Esophagus squamous epithelium (tissue), 4 donors: ENCODE data around the gene UPP2.

Experiments used
- CTCF ChIP-seq, 6 experiments: fragments of 450-650 bp in 4 of 6; fragments of 200-600 bp in 2 of 6; sonication (generic) in 2 of 6; IDR thresholded peaks; one replicate each; pipeline ENCODE4 v1.5.1; 2016 to 2019; ENCODE audit warnings: antibody characterized with exemption in 6 of 6, mild to moderate bottlenecking in 4 of 6, moderate library complexity in 4 of 6
- POLR2A ChIP-seq, 4 donors: fragments of 450-650 bp; IDR thresholded peaks; one replicate each; pipeline ENCODE4 v1.6.1; 2017; ENCODE audit warnings: antibody characterized with exemption in 4 of 4, mild to moderate bottlenecking in 4 of 4, moderate library complexity in 3 of 4

- TF ChIP-seq CTCF (IDR thresholded peaks at IDR 0.05) (no peak), POLR2A (IDR thresholded peaks at IDR 0.05) (no peak)
Observed at GRCh38 chr2:158099716-158100115, 2.0 kb upstream of the UPP2 start.
